Body of pancreas (tissue), 2 donors: ENCODE results near the gene ART1. TPM values are rescaled to one million over a fixed set of nuclear protein-coding genes. Genes with fewer than 3 reads are reported as not detected.

Source experiments
- small RNA-seq: library from RNA; depleted of rRNA; stranded (forward); fragments of <200 nt; gene quantifications from one replicate; pipeline ENCODE3, GENCODE V24; 2016
- total RNA-seq, 2 donors: library from RNA; depleted of rRNA; stranded (reverse); fragments of >200 nt; gene quantifications; one replicate each; pipeline ENCODE4 v1.1.0, GENCODE V29; 2016

Gene ART1
- total RNA-seq, 2 donors from 2014 or later = not detected

Small RNA genes lying within 50 kb of the gene (small RNA-seq; reads per million reads assigned to genes)
- gene RF00019 = not detected

Other genes starting within 250 kb of the ART1 start
- not detected for gene ART5, start 3.1 kb upstream of the ART1 start, total RNA-seq
- 1 to 10 TPM; 2.3 to 3.0 TPM for gene CHRNA10, start 26.3 kb downstream of the ART1 start, total RNA-seq
- gene NUP98, start 152.4 kb downstream of the ART1 start, total RNA-seq = 10 to 100 TPM; 37.9 to 62.0 TPM
- gene PGAP2, start 163.4 kb downstream of the ART1 start, total RNA-seq = 10 to 100 TPM; 21.5 to 24.1 TPM
- 10 to 100 TPM; 10.9 to 15.8 TPM for gene RHOG, start 195.8 kb downstream of the ART1 start, total RNA-seq
- gene STIM1, start 210.5 kb downstream of the ART1 start, total RNA-seq = 10 to 100 TPM; 20.4 to 24.6 TPM